ENCODE measurements around the gene ZSCAN12. TPM values are rescaled to one million over a fixed set of nuclear protein-coding genes. Genes with fewer than 3 reads are reported as not detected.

Gene ZSCAN12
- total and polyA plus RNA-seq, 12 donors, result 1.2 to 3.5 (median 2.6) TPM

GRCh38 chr6:28334286-28335039 is 65.1 kb downstream of the ZSCAN12 start:
- intact Hi-C loops (cut with DNase I), result loop anchor here in 8 of 10 donors (5.0 to 10.0 kb wide), 5 partner anchors 50 to 197 kb away; partner anchors contain the start of genes PGBD1 (in 4 of the 8) and ZSCAN26 (in 2 of the 8)

GRCh38 chr6:28333599-28334018 is 65.9 kb downstream of the ZSCAN12 start:
- peaks cover 0 to 25% (median 11%) of the 10 kb centered on the region in 9 donors for H3K4me1 ChIP-seq
- H3K27me3 ChIP-seq, result no peaks in the 10 kb centered on the region
- H3K36me3 ChIP-seq, result peaks cover 0 to 18% (median 4%) of the 10 kb centered on the region in 9 donors
- no peak overlapping the region for H3K4me3 ChIP-seq
- no peak for ATAC-seq
- peaks cover 0 to 16% (median 0%) of the 10 kb centered on the region in 11 donors for H3K9me3 ChIP-seq
- DNase-seq, result no peak
- intact Hi-C loops (cut with DNase I), result loop anchor here in 3 of 10 donors (5.0 to 10.0 kb wide), 2 partner anchors 49 to 51 kb away; partner anchors contain the start of gene PGBD1 (in 3 of the 3)
- peak overlapping the region in 1 of 10 donors; percentile 97 for H3K27ac ChIP-seq
- 85 to 89% methylated on average over 1 of the region's 1 CpG for WGBS, 2 donors
- no peak for TF ChIP-seq CTCF (IDR thresholded peaks at IDR 0.05)

More at GRCh38 chr6:28334286-28335039, 65.1 kb downstream of the ZSCAN12 start:
- ATAC-seq (no peak), DNase-seq (no peak)
- peak overlapping the region; percentile 88 to 97 (median 92) for H3K27ac ChIP-seq
- TF ChIP-seq CTCF (IDR thresholded peaks at IDR 0.05), result no peak
- peak overlapping the region in 8 of 10 donors; percentile 56 to 74 (median 64) for H3K4me3 ChIP-seq
- peaks cover 0 to 7% (median 0%) of the 10 kb centered on the region in 11 donors for H3K9me3 ChIP-seq
- no peaks in the 10 kb centered on the region for H3K27me3 ChIP-seq
- peaks cover 0 to 25% (median 11%) of the 10 kb centered on the region in 9 donors for H3K4me1 ChIP-seq
- WGBS, 2 donors, result 89 to 91% methylated on average over 7 of the region's 7 CpGs
- H3K36me3 ChIP-seq, result peaks cover 0 to 9% (median 0%) of the 10 kb centered on the region in 9 donors

- Histone ChIP-seq H3K4me3 (no peak overlapping the region), H3K4me1 (peaks cover 0 to 25% (median 11%) of the 10 kb centered on the region in 9 donors), H3K9me3 (peaks cover 0 to 21% (median 0%) of the 10 kb centered on the region in 11 donors), H3K27me3 (no peaks in the 10 kb centered on the region), H3K36me3 (peaks cover 0 to 24% (median 4%) of the 10 kb centered on the region in 9 donors), H3K27ac (no peak overlapping the region)
- no peak for TF ChIP-seq CTCF (IDR thresholded peaks at IDR 0.05)
- intact Hi-C loops (cut with DNase I), result loop anchor here in 3 of 10 donors (5.0 to 10.0 kb wide), 2 partner anchors 48 to 51 kb away; partner anchors contain the start of gene PGBD1 (in 3 of the 3)
- DNase-seq (no peak), ATAC-seq (no peak)
- WGBS, 2 donors, result 95 to 98% methylated on average over 2 of the region's 2 CpGs
These were observed 66.5 kb downstream of the ZSCAN12 start for GRCh38 chr6:28333047-28333446.

GRCh38 chr6:28330041-28330440 is 69.5 kb downstream of the ZSCAN12 start:
- Histone ChIP-seq H3K4me3 (no peak overlapping the region), H3K27ac (no peak overlapping the region), H3K36me3 (peaks cover 13 to 54% (median 31%) of the 10 kb centered on the region in 9 donors), H3K9me3 (peaks cover 0 to 51% (median 30%) of the 10 kb centered on the region in 11 donors), H3K4me1 (peaks cover 0 to 10% (median under 1%) of the 10 kb centered on the region in 9 donors), H3K27me3 (no peaks in the 10 kb centered on the region)
- no peak for ATAC-seq
- DNase-seq, result no peak
- no peak for TF ChIP-seq CTCF (IDR thresholded peaks at IDR 0.05)
- intact Hi-C loops (cut with DNase I), result loop anchor here in 3 of 10 donors (5.0 to 10.0 kb wide), 2 partner anchors 45 to 48 kb away; partner anchors contain the start of gene PGBD1 (in 3 of the 3)
- WGBS, 2 donors, result 38 to 55% methylated on average over 1 of the region's 1 CpG
